ENCODE data around the gene IL6. TPM values are rescaled to one million over a fixed set of nuclear protein-coding genes. Genes with fewer than 3 reads are reported as not detected.
A peak's percentile ranks its signal among the peaks of the same experiment; 100 is the strongest.

IL6 gene
- total and polyA plus RNA-seq, 2 donors (not counting 1 experiment from before 2014, with no cell fraction given), result 2.6 to 222 TPM

- Histone ChIP-seq H3K9ac (ENCODE audit: low read length) (peak overlapping the region; percentile 21), H3K4me1 (ENCODE audit: control insufficient read depth in 2 of 2, insufficient read depth in 2 of 2, low read length in 2 of 2) (peaks cover 77 to 82% of the 10 kb centered on the region in 2 donors), H3K27ac (ENCODE audit: low read length in 2 of 2) (peak overlapping the region; percentile 85 to 86), H2AFZ (ENCODE audit: insufficient read depth, low read depth, low read length, poor library complexity, severe bottlenecking) (peak overlapping the region; percentile 52), H3K36me3 (replicated peaks in 1 of 2; ENCODE audit: control extremely low read depth in 1 of 2, control insufficient read depth in 1 of 2, extremely low read depth in 1 of 2, insufficient read depth in 2 of 2, low read length in 1 of 2) (no peaks in the 10 kb centered on the region), H4K20me1 (ENCODE audit: control insufficient read depth, insufficient read depth, low read length, poor library complexity, severe bottlenecking) (no peaks in the 10 kb centered on the region), H3K9me3 (ENCODE audit: control extremely low read depth in 1 of 3, control insufficient read depth in 2 of 3, insufficient read depth in 1 of 3, low read length in 2 of 3) (no peaks in the 10 kb centered on the region), H3K4me2 (replicated peaks; ENCODE audit: low read depth, low read length, poor library complexity, severe bottlenecking) (peak overlapping the region; percentile 67), H3K79me2 (ENCODE audit: control insufficient read depth, insufficient read depth, low read length) (peaks cover 48% of the 10 kb centered on the region), H3K27me3 (replicated peaks in 1 of 4; ENCODE audit: control extremely low read depth in 1 of 4, control insufficient read depth in 3 of 4, insufficient read depth in 4 of 4, low read length in 3 of 4) (no peaks in the 10 kb centered on the region), H3K4me3 (ENCODE audit: control extremely low read depth in 1 of 5, extremely low read depth in 1 of 5, insufficient read depth in 1 of 5, low read depth in 2 of 5, low read length in 4 of 5) (peak overlapping the region in 1 of 5 experiments; percentile 22)
- CTCF ChIA-PET, result interaction anchor here (1.4 to 20.7 kb wide), 9 partner anchors 11 to 332 kb away, joined by 4 to 712 read pairs (median 86); no protein-coding TSS in a partner anchor
- H3K27ac Mint-ChIP-seq, result peak overlapping the region; percentile 83
- no peak for TF ChIP-seq EZH2 (IDR thresholded peaks at IDR 0.05; ENCODE audit: borderline replicate concordance, insufficient read depth, low read depth, low read length, poor library complexity, severe bottlenecking)
- TF ChIP-seq CTCF (IDR thresholded peaks at IDR 0.05), result no peak
- H3K4me1 Mint-ChIP-seq, result peaks cover 84% of the 10 kb centered on the region
- WGBS (ENCODE audit: insufficient coverage), result 45% methylated on average over 2 of the region's 6 CpGs
- POLR2A ChIA-PET, result interaction anchor here (0.6 to 1.6 kb wide), 5 partner anchors 10 to 201 kb away, joined by 3 to 6 read pairs (median 4); no protein-coding TSS in a partner anchor
- H3K27me3 Mint-ChIP-seq, result no peaks in the 10 kb centered on the region
- ATAC-seq (ENCODE audit: low read depth), result no peak
- intact Hi-C loops (cut with micrococcal nuclease), result loop anchor here (1.0 kb wide), 1 partner anchor 9 kb away; no protein-coding TSS in a partner anchor
- DNase-seq, result no peak
- peak overlapping the region; percentile 65 for H3K4me3 Mint-ChIP-seq
- no peaks in the 10 kb centered on the region for H3K9me3 Mint-ChIP-seq (ENCODE audit: insufficient read depth)
Measured at GRCh38 chr7:22722536-22723180, 4.3 kb upstream of the IL6 start.

GRCh38 chr7:22723181-22723601 is 3.8 kb upstream of the IL6 start:
- peak overlapping the region; percentile 83 for H3K27ac Mint-ChIP-seq
- peak overlapping the region; percentile 52 for H2AFZ ChIP-seq (ENCODE audit: insufficient read depth, low read depth, low read length, poor library complexity, severe bottlenecking)
- ChIA-PET CTCF (interaction anchor here (0.5 to 20.7 kb wide), 14 partner anchors 10 to 332 kb away, joined by 3 to 712 read pairs (median 15); no protein-coding TSS in a partner anchor), POLR2A (interaction anchor here (0.6 to 1.6 kb wide), 6 partner anchors 11 to 201 kb away, joined by 3 to 6 read pairs (median 4); no protein-coding TSS in a partner anchor)
- peak; percentile 13 for ATAC-seq (ENCODE audit: low read depth)
- DNase-seq, result peak; percentile 71
- H3K4me1 Mint-ChIP-seq, result peaks cover 86% of the 10 kb centered on the region
- no peaks in the 10 kb centered on the region for H3K27me3 Mint-ChIP-seq
- TF ChIP-seq EZH2 (IDR thresholded peaks at IDR 0.05; ENCODE audit: borderline replicate concordance, insufficient read depth, low read depth, low read length, poor library complexity, severe bottlenecking) (no peak), CTCF (IDR thresholded peaks at IDR 0.05) (no peak)
- no peaks in the 10 kb centered on the region for H3K27me3 ChIP-seq (replicated peaks in 1 of 4; ENCODE audit: control extremely low read depth in 1 of 4, control insufficient read depth in 3 of 4, insufficient read depth in 4 of 4, low read length in 3 of 4)
- peaks cover 82 to 86% of the 10 kb centered on the region in 2 donors for H3K4me1 ChIP-seq (ENCODE audit: control insufficient read depth in 2 of 2, insufficient read depth in 2 of 2, low read length in 2 of 2)
- H3K27ac ChIP-seq (ENCODE audit: low read length in 2 of 2), result peak overlapping the region; percentile 85 to 86
- H3K4me2 ChIP-seq (replicated peaks; ENCODE audit: low read depth, low read length, poor library complexity, severe bottlenecking), result peak overlapping the region; percentile 67
- H3K36me3 ChIP-seq (replicated peaks in 1 of 2; ENCODE audit: control extremely low read depth in 1 of 2, control insufficient read depth in 1 of 2, extremely low read depth in 1 of 2, insufficient read depth in 2 of 2, low read length in 1 of 2), result no peaks in the 10 kb centered on the region
- peaks cover 50% of the 10 kb centered on the region for H3K79me2 ChIP-seq (ENCODE audit: control insufficient read depth, insufficient read depth, low read length)
- no peaks in the 10 kb centered on the region for H3K9me3 ChIP-seq (ENCODE audit: control extremely low read depth in 1 of 3, control insufficient read depth in 2 of 3, insufficient read depth in 1 of 3, low read length in 2 of 3)
- H3K4me3 ChIP-seq (ENCODE audit: control extremely low read depth in 1 of 5, extremely low read depth in 1 of 5, insufficient read depth in 1 of 5, low read depth in 2 of 5, low read length in 4 of 5), result peak overlapping the region in 1 of 5 experiments; percentile 22
- peak overlapping the region; percentile 21 for H3K9ac ChIP-seq (ENCODE audit: low read length)
- H3K4me3 Mint-ChIP-seq, result peak overlapping the region; percentile 65
- H4K20me1 ChIP-seq (ENCODE audit: control insufficient read depth, insufficient read depth, low read length, poor library complexity, severe bottlenecking), result no peaks in the 10 kb centered on the region
- WGBS (ENCODE audit: insufficient coverage), result 0% methylated on average over 2 of the region's 2 CpGs
- no peaks in the 10 kb centered on the region for H3K9me3 Mint-ChIP-seq (ENCODE audit: insufficient read depth)
- intact Hi-C loops (cut with micrococcal nuclease), result loop anchor here (1.0 kb wide), 1 partner anchor 10 kb away; no protein-coding TSS in a partner anchor

Measured in B cell (primary cell).